OCI-LY7 (cell line): ENCODE data around the gene INPP5A.

ENCODE experiments used
- CTCF ChIP-seq: fragments of 200-600 bp; sonication (generic); conservative IDR thresholded peaks from 2 replicates; pipeline ENCODE4 v1.5.1; 2014; ENCODE audit warnings: mild to moderate bottlenecking, antibody characterized with exemption, low read length, moderate library complexity, mixed read lengths
- EZH2phosphoT487 ChIP-seq: fragments of 200-600 bp; sonication (generic); IDR thresholded peaks from 2 replicates; pipeline ENCODE4 v1.6.1; 2018; ENCODE audit warnings: low read depth, borderline replicate concordance, mild to moderate bottlenecking, mixed run types, antibody characterized with exemption, low read length, moderate library complexity, mixed read lengths

GRCh38 chr10:132739225-132739613 is 201.6 kb downstream of the INPP5A start:
- TF ChIP-seq CTCF (no peak), EZH2phosphoT487 (no peak)
